Fibroblast of peridontal ligament (primary cell): ENCODE measurements around the gene PIK3R1.
A peak's percentile ranks its signal among the peaks of the same experiment; 100 is the strongest.

Source experiments
- DNase-seq: peaks from one replicate; pipeline ENCODE4 v3.0.0-alpha.2; 2010; ENCODE audit errors: extremely low read depth

Gene PIK3R1

GRCh38 chr5:68251804-68252522 lies 36.4 kb downstream of the PIK3R1 start:
- DNase-seq: peak; percentile 98

GRCh38 chr5:68252673-68253623 lies 37.4 kb downstream of the PIK3R1 start:
- peak; percentile 87 for DNase-seq

- DNase-seq: no peak
Observed at GRCh38 chr5:68253624-68254585, 38.3 kb downstream of the PIK3R1 start.

- no peak for DNase-seq
Observed at GRCh38 chr5:68254810-68255209, 39.3 kb downstream of the PIK3R1 start.

- DNase-seq: no peak
Observed at GRCh38 chr5:68255305-68256120, 40.0 kb downstream of the PIK3R1 start.

- DNase-seq: no peak
Observed at GRCh38 chr5:68257210-68257609, 41.7 kb downstream of the PIK3R1 start.

- DNase-seq: no peak
Observed at GRCh38 chr5:68258531-68258930, 43.0 kb downstream of the PIK3R1 start.

- no peak for DNase-seq
Observed at GRCh38 chr5:68259700-68260099, 44.1 kb downstream of the PIK3R1 start.

GRCh38 chr5:68260467-68260866 lies 44.9 kb downstream of the PIK3R1 start:
- no peak for DNase-seq

GRCh38 chr5:68261169-68261568 lies 45.6 kb downstream of the PIK3R1 start:
- DNase-seq: no peak

- peak; percentile 58 for DNase-seq
Observed at GRCh38 chr5:68261569-68262065, 46.1 kb downstream of the PIK3R1 start.

- DNase-seq: no peak
Observed at GRCh38 chr5:68264024-68264956, 48.7 kb downstream of the PIK3R1 start.

GRCh38 chr5:68265347-68265746 lies 49.8 kb downstream of the PIK3R1 start:
- DNase-seq: no peak

GRCh38 chr5:68265822-68266395 lies 50.4 kb downstream of the PIK3R1 start:
- peak; percentile 32 for DNase-seq

- no peak for DNase-seq
Observed at GRCh38 chr5:68266457-68266856, 50.9 kb downstream of the PIK3R1 start.

GRCh38 chr5:68267066-68267465 lies 51.5 kb downstream of the PIK3R1 start:
- no peak for DNase-seq

GRCh38 chr5:68268101-68268851 lies 52.7 kb downstream of the PIK3R1 start:
- no peak for DNase-seq

- DNase-seq: no peak
Observed at GRCh38 chr5:68268852-68269130, 53.2 kb downstream of the PIK3R1 start.

- DNase-seq: no peak
Observed at GRCh38 chr5:68269820-68270219, 54.3 kb downstream of the PIK3R1 start.
